GM18867 (cell line): ENCODE measurements around the gene XPNPEP3.
A peak's percentile ranks its signal among the peaks of the same experiment; 100 is the strongest.

Source experiments
- ATAC-seq: cut with Tn5 transposase; IDR thresholded peaks from one replicate; pipeline ENCODE4 v1.9.1; 2021; ENCODE audit warnings: mild to moderate bottlenecking, moderate library complexity; ENCODE audit not compliant: unreplicated experiment

XPNPEP3 gene

GRCh38 chr22:40928657-40929056, 71.7 kb downstream of the XPNPEP3 start:
- ATAC-seq = no peak

GRCh38 chr22:40932396-40932795, 75.4 kb downstream of the XPNPEP3 start:
- no peak for ATAC-seq

- no peak for ATAC-seq
Observed at GRCh38 chr22:40939202-40939601, 82.3 kb downstream of the XPNPEP3 start.

GRCh38 chr22:40950962-40951794, 94.2 kb downstream of the XPNPEP3 start, which contains the start of gene RBX1:
Gene RBX1 (plus strand): TSS chr22:40951378. CDS start chr22:40951399, 21 bp downstream.
- peak; percentile 77 for ATAC-seq

GRCh38 chr22:40951795-40952605, 95.1 kb downstream of the XPNPEP3 start:
- no peak for ATAC-seq

GRCh38 chr22:40953471-40953870, 96.5 kb downstream of the XPNPEP3 start:
- ATAC-seq = no peak

- ATAC-seq = no peak
Observed at GRCh38 chr22:40954113-40954512, 97.2 kb downstream of the XPNPEP3 start.

- ATAC-seq = no peak
Observed at GRCh38 chr22:40955571-40955970, 98.6 kb downstream of the XPNPEP3 start.

GRCh38 chr22:40957601-40958000, 100.7 kb downstream of the XPNPEP3 start:
- no peak for ATAC-seq

- no peak for ATAC-seq
Observed at GRCh38 chr22:40958299-40958698, 101.4 kb downstream of the XPNPEP3 start.

- ATAC-seq = no peak
Observed at GRCh38 chr22:40960145-40960544, 103.2 kb downstream of the XPNPEP3 start.

GRCh38 chr22:40965936-40966725, 109.2 kb downstream of the XPNPEP3 start:
- ATAC-seq = no peak

GRCh38 chr22:40966726-40967085, 109.8 kb downstream of the XPNPEP3 start:
- no peak for ATAC-seq

- ATAC-seq = no peak
Observed at GRCh38 chr22:40967111-40967760, 110.3 kb downstream of the XPNPEP3 start.

GRCh38 chr22:40972587-40972986, 115.6 kb downstream of the XPNPEP3 start:
- ATAC-seq = no peak

- no peak for ATAC-seq
Observed at GRCh38 chr22:40973144-40973543, 116.2 kb downstream of the XPNPEP3 start.

- no peak for ATAC-seq
Observed at GRCh38 chr22:40975366-40975765, 118.4 kb downstream of the XPNPEP3 start.

GRCh38 chr22:40976866-40977700, 120.1 kb downstream of the XPNPEP3 start:
- ATAC-seq = no peak

- ATAC-seq = no peak
Observed at GRCh38 chr22:40979198-40979597, 122.2 kb downstream of the XPNPEP3 start.

- ATAC-seq = no peak
Observed at GRCh38 chr22:40979871-40980270, 122.9 kb downstream of the XPNPEP3 start.
